Thyroid gland (tissue), 4 donors: ENCODE measurements around the gene RNF213. TPM values are rescaled to one million over a fixed set of nuclear protein-coding genes. Genes with fewer than 3 reads are reported as not detected.
"Not testable (repeated sequence)": the region's sequence is repeated elsewhere in the genome, so short reads cannot be mapped to it uniquely, and the experiment has no call there.

Experiments used
- DNase-seq, 2 donors: peaks; one replicate each; pipeline ENCODE4 v3.0.0-alpha.2; 2019
- H3K27ac ChIP-seq, 3 donors: fragments of 200-600 bp; sonication (generic); 1 replicate in 2 of 3; 2 replicates in 1 of 3; pipeline ENCODE4 v1.5.1; 2016 to 2019; ENCODE audit warnings: mild to moderate bottlenecking in 1 of 3, moderate library complexity in 1 of 3
- H3K27me3 ChIP-seq: fragments of 200-600 bp; sonication (generic); one replicate; pipeline ENCODE4 v1.5.1; 2019
- H3K36me3 ChIP-seq, 2 donors: fragments of 200-600 bp; sonication (generic); one replicate each; pipeline ENCODE4 v1.5.1; 2016 to 2019
- H3K4me1 ChIP-seq, 2 donors: fragments of 200-600 bp; sonication (generic); one replicate each; pipeline ENCODE4 v1.5.1; 2017 to 2019
- H3K4me3 ChIP-seq, 3 donors: fragments of 200-600 bp; sonication (generic); replicated peaks in 1 of 3; 1 replicate in 2 of 3; 2 replicates in 1 of 3; pipeline ENCODE4 v1.5.1; 2016; ENCODE audit warnings: mild to moderate bottlenecking in 1 of 3
- H3K9me3 ChIP-seq: fragments of 200-600 bp; sonication (generic); one replicate; pipeline ENCODE4 v1.5.1; 2017
- POLR2A ChIP-seq, 2 donors: fragments of 450-650 bp; IDR thresholded peaks; one replicate each; pipeline ENCODE4 v1.6.1; 2017; ENCODE audit warnings: antibody characterized with exemption in 2 of 2, mild to moderate bottlenecking in 2 of 2, moderate library complexity in 1 of 2
- WGBS, 2 donors: methylation state at CpG; one replicate each; pipeline ENCODE4 v1.1.5; 2017; 5-methylcytosine and 5-hydroxymethylcytosine counted together
- intact Hi-C: fragments of 100-400 bp; cut with DNase I; formaldehyde crosslinking; loops from one replicate; pipeline ENCODE4 v1.15.1; 2023
- total RNA-seq, 4 donors: library from RNA; depleted of rRNA; stranded (reverse); fragments of >200 nt; gene quantifications; one replicate each; pipeline ENCODE4 v1.2.3, GENCODE V29; 2016
- TF ChIP-seq, protein P1 (sequence below), 6 experiments: fragments of 200-600 bp in 3 of 6; fragments of 450-650 bp in 3 of 6; sonication (generic) in 3 of 6; IDR thresholded peaks; one replicate each; pipeline ENCODE4 v1.5.1; 2016 to 2019; ENCODE audit warnings: antibody characterized with exemption in 6 of 6, mild to moderate bottlenecking in 2 of 6, inconsistent platforms in 1 of 6, moderate library complexity in 1 of 6

RNF213 gene
- total RNA-seq, 4 donors from 2014 or later = 107 to 245 (median 187) TPM

DNA sequence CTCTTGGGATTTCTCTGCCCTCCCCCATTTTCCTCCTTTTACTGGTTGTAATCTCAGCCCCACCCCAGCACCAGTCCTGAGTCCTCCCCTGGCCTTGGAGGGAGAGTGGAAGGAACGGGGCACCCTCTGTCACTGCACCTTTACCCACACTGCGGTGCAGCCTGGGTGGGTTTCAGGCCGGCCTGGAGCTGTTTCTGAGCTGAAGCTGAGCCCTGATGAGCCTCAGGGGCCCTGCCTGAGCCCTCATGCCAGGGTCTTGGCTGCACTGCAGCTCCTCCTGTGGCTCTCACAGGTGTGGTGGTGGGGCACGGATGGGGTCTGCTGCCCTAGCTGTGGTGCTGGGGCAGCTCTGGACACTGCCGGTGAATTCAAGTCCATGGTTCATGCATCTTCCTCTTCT lies 34.5 kb downstream of the RNF213 start:
- no peak for DNase-seq
- H3K36me3 ChIP-seq = peaks cover 89 to 91% of the 10 kb centered on the region in 2 donors

DNA sequence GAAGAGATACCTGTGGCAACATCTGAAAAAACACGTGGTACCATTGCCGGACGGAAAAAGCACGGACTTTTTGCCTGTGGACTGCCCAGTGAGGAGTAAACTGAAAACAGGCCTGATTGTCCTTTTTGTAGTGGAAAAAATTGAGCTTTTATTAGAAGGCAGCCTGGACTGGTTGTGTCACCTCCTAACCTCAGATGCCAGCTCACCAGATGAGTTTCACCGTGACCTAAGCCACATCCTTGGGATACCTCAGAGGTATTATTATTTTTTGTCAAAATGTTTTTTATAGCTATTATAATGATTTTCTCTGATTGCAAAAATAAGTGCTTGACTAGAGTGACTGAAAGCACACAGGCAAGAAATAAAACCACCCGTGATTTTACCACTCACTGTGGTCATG lies 34.9 kb downstream of the RNF213 start:
- no peak overlapping the region for H3K4me3 ChIP-seq
- H3K27ac ChIP-seq = no peak overlapping the region
- intact Hi-C loops = no loop called here
- no peaks in the 10 kb centered on the region for H3K4me1 ChIP-seq
- TF ChIP-seq POLR2A (IDR thresholded peaks at IDR 0.05) = no peak
- TF ChIP-seq, protein P1, sequence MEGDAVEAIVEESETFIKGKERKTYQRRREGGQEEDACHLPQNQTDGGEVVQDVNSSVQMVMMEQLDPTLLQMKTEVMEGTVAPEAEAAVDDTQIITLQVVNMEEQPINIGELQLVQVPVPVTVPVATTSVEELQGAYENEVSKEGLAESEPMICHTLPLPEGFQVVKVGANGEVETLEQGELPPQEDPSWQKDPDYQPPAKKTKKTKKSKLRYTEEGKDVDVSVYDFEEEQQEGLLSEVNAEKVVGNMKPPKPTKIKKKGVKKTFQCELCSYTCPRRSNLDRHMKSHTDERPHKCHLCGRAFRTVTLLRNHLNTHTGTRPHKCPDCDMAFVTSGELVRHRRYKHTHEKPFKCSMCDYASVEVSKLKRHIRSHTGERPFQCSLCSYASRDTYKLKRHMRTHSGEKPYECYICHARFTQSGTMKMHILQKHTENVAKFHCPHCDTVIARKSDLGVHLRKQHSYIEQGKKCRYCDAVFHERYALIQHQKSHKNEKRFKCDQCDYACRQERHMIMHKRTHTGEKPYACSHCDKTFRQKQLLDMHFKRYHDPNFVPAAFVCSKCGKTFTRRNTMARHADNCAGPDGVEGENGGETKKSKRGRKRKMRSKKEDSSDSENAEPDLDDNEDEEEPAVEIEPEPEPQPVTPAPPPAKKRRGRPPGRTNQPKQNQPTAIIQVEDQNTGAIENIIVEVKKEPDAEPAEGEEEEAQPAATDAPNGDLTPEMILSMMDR (IDR thresholded peaks at IDR 0.05) = no peak
- H3K36me3 ChIP-seq = peaks cover 89 to 91% of the 10 kb centered on the region in 2 donors
- no peaks in the 10 kb centered on the region for H3K27me3 ChIP-seq
- DNase-seq = no peak
- 91 to 95% methylated on average over 6 of the region's 6 CpGs for WGBS, 2 donors
- no peaks in the 10 kb centered on the region for H3K9me3 ChIP-seq

More for the DNA sequence above, 34.5 kb downstream of the RNF213 start:
- TF ChIP-seq, protein P1 (IDR thresholded peaks at IDR 0.05) = no peak
- TF ChIP-seq POLR2A (IDR thresholded peaks at IDR 0.05) = no peak
- Histone ChIP-seq H3K27me3 (no peaks in the 10 kb centered on the region), H3K9me3 (no peaks in the 10 kb centered on the region), H3K4me1 (no peaks in the 10 kb centered on the region), H3K4me3 (no peak overlapping the region), H3K27ac (no peak overlapping the region)
- WGBS, 2 donors = 71 to 95% methylated on average over 3 of the region's 5 CpGs
- intact Hi-C loops = no loop called here

DNA sequence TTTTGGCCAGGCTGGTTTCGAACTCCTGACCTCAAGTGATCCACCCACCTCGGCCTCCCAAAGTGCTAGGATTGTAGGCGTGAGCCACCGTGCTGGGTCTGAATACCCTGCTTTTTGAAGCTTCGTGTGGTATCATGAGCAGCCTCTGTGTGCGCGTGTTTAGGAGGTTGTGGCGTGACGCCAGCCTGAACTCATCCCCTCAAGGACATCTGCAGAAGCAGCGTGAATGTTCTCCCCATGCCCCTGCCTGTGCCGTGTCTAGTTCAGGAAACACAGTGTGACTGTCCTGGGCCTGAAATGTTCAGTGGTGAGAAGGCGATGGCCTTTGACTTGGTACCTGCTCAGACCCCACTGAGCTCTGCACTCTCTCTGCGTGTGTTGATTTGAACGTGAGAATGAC lies 35.6 kb downstream of the RNF213 start:
- H3K9me3 ChIP-seq = no peaks in the 10 kb centered on the region
- 94 to 95% methylated on average over 14 of the region's 14 CpGs for WGBS, 2 donors
- peaks cover 87% of the 10 kb centered on the region in 2 donors for H3K36me3 ChIP-seq
- no peaks in the 10 kb centered on the region for H3K27me3 ChIP-seq
- H3K27ac ChIP-seq = no peak overlapping the region
- DNase-seq = no peak
- intact Hi-C loops = no loop called here
- TF ChIP-seq, protein P1 (IDR thresholded peaks at IDR 0.05) = no peak
- TF ChIP-seq POLR2A (IDR thresholded peaks at IDR 0.05) = no peak
- no peak overlapping the region for H3K4me3 ChIP-seq
- no peaks in the 10 kb centered on the region for H3K4me1 ChIP-seq

DNA sequence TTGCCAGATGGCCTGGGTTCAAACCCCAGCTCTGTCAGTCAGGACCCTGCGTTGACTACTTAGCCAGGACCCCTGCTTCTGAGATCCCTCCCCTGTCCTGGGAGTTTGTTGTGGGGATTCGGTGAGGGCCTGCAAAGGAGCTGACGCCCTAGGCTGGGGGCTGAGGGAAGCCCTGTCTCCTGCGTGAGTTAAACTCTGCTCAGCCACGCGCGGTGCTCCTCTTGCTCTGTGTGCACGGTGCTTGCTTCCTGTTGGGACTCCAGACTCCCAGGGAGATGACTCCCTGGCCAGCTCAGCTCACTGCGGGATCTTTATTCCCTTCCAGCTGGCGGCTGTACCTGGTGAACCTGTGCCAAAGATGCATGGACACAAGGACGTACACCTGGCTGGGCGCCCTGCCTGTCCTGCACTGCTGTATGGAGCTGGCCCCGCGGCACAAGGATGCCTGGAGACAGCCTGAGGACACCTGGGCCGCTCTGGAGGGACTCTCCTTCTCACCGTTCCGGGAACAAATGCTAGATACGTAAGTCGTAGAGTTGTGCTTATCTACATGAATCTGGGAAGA lies 37.4 kb downstream of the RNF213 start:
- no peak for TF ChIP-seq POLR2A (IDR thresholded peaks at IDR 0.05)
- TF ChIP-seq, protein P1 (IDR thresholded peaks at IDR 0.05) = no peak
- Histone ChIP-seq H3K27ac (no peak overlapping the region), H3K4me3 (no peak overlapping the region), H3K9me3 (no peaks in the 10 kb centered on the region), H3K36me3 (peaks cover 84 to 89% of the 10 kb centered on the region in 2 donors), H3K4me1 (no peaks in the 10 kb centered on the region), H3K27me3 (no peaks in the 10 kb centered on the region)
- 90% methylated on average over 10 to 16 of the region's 19 CpGs for WGBS, 2 donors
- no peak for DNase-seq
- intact Hi-C loops = no loop called here

DNA sequence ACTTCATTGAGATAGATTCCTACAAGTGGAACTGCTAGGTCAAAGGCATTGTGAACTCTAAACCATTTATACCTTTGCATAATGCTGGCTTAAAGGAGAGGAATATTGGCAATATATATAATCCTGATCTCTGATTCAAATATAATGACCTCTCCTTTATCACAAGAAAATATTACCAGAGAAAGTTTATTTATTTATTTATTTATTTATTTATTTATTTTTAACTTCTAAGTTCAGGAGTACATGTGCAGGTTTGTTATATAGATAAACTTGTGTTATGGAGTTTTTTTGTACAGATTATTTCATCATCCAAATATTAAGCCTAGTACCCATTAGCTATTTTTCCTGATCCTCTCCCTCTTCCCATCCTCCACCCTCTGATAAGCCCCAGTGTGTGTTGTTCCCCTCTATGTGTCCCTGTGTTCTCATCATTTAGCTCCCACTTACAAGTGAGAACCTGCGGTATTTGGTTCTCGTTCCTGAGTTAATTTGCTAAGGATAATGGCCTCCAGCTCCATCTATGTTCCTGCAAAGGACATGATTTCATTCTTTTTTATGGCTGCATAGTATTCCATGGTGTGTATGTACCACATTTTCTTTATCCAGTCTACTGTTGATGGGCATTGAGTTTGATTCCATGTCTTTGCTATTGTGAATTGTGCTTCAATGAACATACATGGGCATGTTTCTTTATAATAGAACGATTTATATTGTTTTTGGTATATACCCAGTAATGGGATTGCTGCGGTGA lies 38.9 kb downstream of the RNF213 start:
- H3K9me3 ChIP-seq, H3K4me1 ChIP-seq, H3K27me3 ChIP-seq, H3K4me3 ChIP-seq, H3K27ac ChIP-seq, DNase-seq, intact Hi-C loops: not testable (repeated sequence)
- WGBS, 2 donors = 73 to 96% methylated on average over 4 of the region's 4 CpGs
- peaks cover 87 to 89% of the 10 kb centered on the region in 2 donors for H3K36me3 ChIP-seq

DNA sequence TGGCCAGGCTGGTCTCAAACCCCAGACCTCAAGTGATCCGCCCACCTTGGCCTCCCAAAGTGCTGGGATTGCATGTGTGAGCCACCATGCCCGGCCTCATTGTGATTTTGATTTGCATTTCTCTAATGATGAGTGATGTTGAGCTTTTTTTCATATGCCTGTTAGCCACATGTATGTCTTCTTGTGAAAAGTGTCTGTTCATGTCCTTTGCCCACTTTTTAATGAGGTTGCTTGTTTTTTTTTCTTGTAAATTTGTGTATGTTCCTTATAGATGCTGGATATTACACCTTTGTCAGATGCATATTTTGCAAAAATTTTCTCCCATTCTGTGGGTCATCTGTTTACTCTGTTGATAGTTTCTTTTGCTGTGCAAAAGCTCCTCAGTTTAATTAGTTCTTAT lies 40.1 kb downstream of the RNF213 start:
- H3K4me3 ChIP-seq, H3K9me3 ChIP-seq, DNase-seq, H3K27me3 ChIP-seq, H3K27ac ChIP-seq, intact Hi-C loops, H3K4me1 ChIP-seq: not testable (repeated sequence)
- H3K36me3 ChIP-seq = peaks cover 85 to 90% of the 10 kb centered on the region in 2 donors
- WGBS, 2 donors = 93 to 100% methylated on average over 2 of the region's 2 CpGs
